Endothelial cell (in vitro differentiated cells): ENCODE results near the gene CCT3. TPM values are rescaled to one million over a fixed set of nuclear protein-coding genes. Genes with fewer than 3 reads are reported as not detected.

Experiments used
- DNase-seq: peaks from one replicate; pipeline ENCODE4 v3.0.0; 2021; ENCODE audit warnings: low spot score
- H3K27ac Mint-ChIP-seq: one replicate; pipeline ENCODE4 v1.8.0; 2021; ENCODE audit warnings: mixed read lengths, inconsistent platforms; ENCODE audit not compliant: unreplicated experiment
- H3K27me3 Mint-ChIP-seq: one replicate; pipeline ENCODE4 v1.8.0; 2021; ENCODE audit warnings: mild to moderate bottlenecking, moderate library complexity, mixed read lengths, inconsistent platforms; ENCODE audit not compliant: unreplicated experiment
- H3K36me3 Mint-ChIP-seq: one replicate; pipeline ENCODE4 v1.8.0; 2021; ENCODE audit warnings: mild to moderate bottlenecking, low read depth, mixed read lengths, inconsistent platforms; ENCODE audit not compliant: unreplicated experiment
- H3K4me1 Mint-ChIP-seq: one replicate; pipeline ENCODE4 v1.8.0; 2021; ENCODE audit warnings: mild to moderate bottlenecking, mixed read lengths, inconsistent platforms; ENCODE audit not compliant: unreplicated experiment
- H3K4me3 Mint-ChIP-seq: one replicate; pipeline ENCODE4 v1.8.0; 2021; ENCODE audit warnings: mild to moderate bottlenecking, mixed read lengths, inconsistent platforms; ENCODE audit not compliant: unreplicated experiment
- H3K9me3 Mint-ChIP-seq: one replicate; pipeline ENCODE4 v1.8.0; 2021; ENCODE audit warnings: mixed read lengths, inconsistent platforms; ENCODE audit not compliant: unreplicated experiment
- CTCF ChIP-seq: fragments of 200-600 bp; sonication (generic); IDR thresholded peaks from one replicate; pipeline ENCODE4 v1.5.0; 2021; ENCODE audit warnings: antibody characterized with exemption; ENCODE audit not compliant: unreplicated experiment
- long read RNA-seq: library from polyadenylated mRNA; unstranded; transcript quantifications from one replicate; pipeline ENCODE4 v2.0.0, GENCODE V29; 2020; ENCODE audit not compliant: unreplicated experiment
- total RNA-seq: library from RNA; stranded (reverse); fragmentation: NEBNext Ultra II Directional; extraction: Animal tissue kit (Norgen Biotek cat#: 25700); gene quantifications from one replicate; pipeline ENCODE4 v1.2.1, GENCODE V29; 2021; ENCODE audit not compliant: unreplicated experiment

CCT3 gene
- total RNA-seq = 218 TPM
- long read RNA-seq, transcript CCT3-201 (14 exons, 2,150 nt) = major isoform, 366 of 394 reads
- long read RNA-seq, partial matches to known transcripts = 8 of 394 reads
- long read RNA-seq, other reads (novel, unspliced or antisense) = 15 of 394 reads

GRCh38 chr1:156338180-156338976 lies at the start of gene CCT3, which contains the start of gene TSACC:
TSS of gene CCT3 (minus strand) at chr1:156338292. CDS start at chr1:156338184, 108 bp downstream.
TSS of gene TSACC (plus strand) at chr1:156338526. CDS start at chr1:156339758, 1,232 bp downstream.
- H3K36me3 Mint-ChIP-seq = peaks cover 11% of the 10 kb centered on the region
- peaks cover 24% of the 10 kb centered on the region for H3K4me1 Mint-ChIP-seq
- TF ChIP-seq CTCF = no peak
- H3K4me3 Mint-ChIP-seq = peak within 1 kb of the TSS; percentile 99
- peak within 1 kb of the TSS; percentile 43 for H3K27ac Mint-ChIP-seq
- no peaks in the 10 kb centered on the region for H3K9me3 Mint-ChIP-seq
- peak; percentile 99 for DNase-seq
- peaks cover 10% of the 10 kb centered on the region for H3K27me3 Mint-ChIP-seq

GRCh38 chr1:156387870-156388173 lies 49.7 kb upstream of the CCT3 start:
- H3K9me3 Mint-ChIP-seq = no peaks in the 10 kb centered on the region
- no peaks in the 10 kb centered on the region for H3K36me3 Mint-ChIP-seq
- DNase-seq = peak; percentile 32
- H3K27me3 Mint-ChIP-seq = peaks cover 2% of the 10 kb centered on the region
- H3K4me1 Mint-ChIP-seq = peaks cover 22% of the 10 kb centered on the region
- H3K4me3 Mint-ChIP-seq = no peak overlapping the region
- no peak for TF ChIP-seq CTCF
- no peak overlapping the region for H3K27ac Mint-ChIP-seq

GRCh38 chr1:156386949-156387869 lies 49.1 kb upstream of the CCT3 start:
- TF ChIP-seq CTCF = no peak
- Mint-ChIP-seq H3K36me3 (no peaks in the 10 kb centered on the region), H3K4me3 (no peak overlapping the region), H3K27me3 (peaks cover 2% of the 10 kb centered on the region), H3K4me1 (peaks cover 22% of the 10 kb centered on the region), H3K9me3 (no peaks in the 10 kb centered on the region), H3K27ac (no peak overlapping the region)
- DNase-seq = no peak

GRCh38 chr1:156386134-156386901 lies 48.2 kb upstream of the CCT3 start:
- H3K4me3 Mint-ChIP-seq = no peak overlapping the region
- H3K27me3 Mint-ChIP-seq = peaks cover 2% of the 10 kb centered on the region
- peaks cover 22% of the 10 kb centered on the region for H3K4me1 Mint-ChIP-seq
- DNase-seq = no peak
- H3K36me3 Mint-ChIP-seq = no peaks in the 10 kb centered on the region
- TF ChIP-seq CTCF = no peak
- H3K9me3 Mint-ChIP-seq = no peaks in the 10 kb centered on the region
- H3K27ac Mint-ChIP-seq = peak overlapping the region; percentile 12
